GM23338 (cell line): Measurements from ENCODE around the gene FGFBP1. TPM values are rescaled to one million over a fixed set of nuclear protein-coding genes. Genes with fewer than 3 reads are reported as not detected.

ENCODE experiments used
- ATAC-seq: fragments of 200-7000 bp; cut with Tn5 transposase; 3 replicates; pipeline ENCODE4 v1.9.1; 2020
- DNase-seq: peaks from one replicate; pipeline ENCODE4 v3.0.0-alpha.2; 2015; ENCODE audit warnings: low spot score
- H2AFZ ChIP-seq: fragments of 200-600 bp; sonication (generic); 2 replicates; pipeline ENCODE4 v1.8.0; 2016; ENCODE audit warnings: antibody characterized with exemption, mild to moderate bottlenecking, moderate library complexity
- H3F3A ChIP-seq: fragments of 200-600 bp; sonication (generic); replicated peaks from 2 replicates; pipeline ENCODE4 v1.8.0; 2017; ENCODE audit warnings: antibody characterized with exemption, mixed run types, low read depth
- H3K27ac ChIP-seq: fragments of 200-600 bp; sonication (generic); 2 replicates; pipeline ENCODE4 v1.6.1; 2016; ENCODE audit warnings: low read depth
- H3K27me3 ChIP-seq: fragments of 200-600 bp; sonication (generic); 2 replicates; pipeline ENCODE4 v1.8.0; 2016; ENCODE audit warnings: mild to moderate bottlenecking, mixed run types, moderate library complexity; ENCODE audit not compliant: insufficient read depth
- H3K36me3 ChIP-seq: fragments of 200-600 bp; sonication (generic); 2 replicates; pipeline ENCODE4 v1.8.0; 2016; ENCODE audit warnings: mild to moderate bottlenecking; ENCODE audit not compliant: insufficient read depth
- H3K4me1 ChIP-seq: fragments of 200-600 bp; sonication (generic); 2 replicates; pipeline ENCODE4 v1.8.0; 2016; ENCODE audit warnings: mild to moderate bottlenecking, moderate library complexity; ENCODE audit not compliant: insufficient read depth
- H3K4me2 ChIP-seq: fragments of 200-600 bp; sonication (generic); 2 replicates; pipeline ENCODE4 v1.7.1; 2017; ENCODE audit warnings: mixed run types
- H3K4me3 ChIP-seq: fragments of 200-600 bp; sonication (generic); 2 replicates; pipeline ENCODE4 v1.6.1; 2016; ENCODE audit warnings: mixed run types
- H3K79me2 ChIP-seq: fragments of 200-600 bp; sonication (generic); replicated peaks from 2 replicates; pipeline ENCODE4 v1.8.0; 2017; ENCODE audit warnings: mild to moderate bottlenecking; ENCODE audit not compliant: insufficient read depth
- H3K9me2 ChIP-seq: fragments of 200-600 bp; sonication (generic); 2 replicates; pipeline ENCODE4 v1.8.0; 2017; ENCODE audit not compliant: insufficient read depth
- H4K20me1 ChIP-seq: fragments of 200-600 bp; sonication (generic); replicated peaks from 2 replicates; pipeline ENCODE4 v1.8.0; 2017; ENCODE audit warnings: mild to moderate bottlenecking; ENCODE audit not compliant: insufficient read depth
- H3K27ac Mint-ChIP-seq: 2 replicates; pipeline ENCODE4 v1.8.0; 2020; ENCODE audit warnings: inconsistent platforms, mild to moderate bottlenecking, moderate library complexity, mixed read lengths
- H3K27me3 Mint-ChIP-seq: 3 replicates; pipeline ENCODE4 v1.8.0; 2022; ENCODE audit warnings: low read depth, mild to moderate bottlenecking, moderate library complexity, mixed read lengths, inconsistent platforms; ENCODE audit not compliant: insufficient read depth, poor library complexity
- H3K36me3 Mint-ChIP-seq: 3 replicates; pipeline ENCODE4 v1.8.0; 2021; ENCODE audit warnings: low read depth, mild to moderate bottlenecking, inconsistent platforms, moderate library complexity, mixed read lengths
- H3K4me1 Mint-ChIP-seq: 3 replicates; pipeline ENCODE4 v1.8.0; 2020; ENCODE audit warnings: mild to moderate bottlenecking, inconsistent platforms, mixed read lengths
- H3K4me3 Mint-ChIP-seq: 3 replicates; pipeline ENCODE4 v1.8.0; 2021; ENCODE audit warnings: moderate library complexity, mild to moderate bottlenecking, inconsistent platforms, mixed read lengths
- H3K9me3 Mint-ChIP-seq: 3 replicates; pipeline ENCODE4 v1.8.0; 2020; ENCODE audit warnings: moderate library complexity, mild to moderate bottlenecking, inconsistent platforms, mixed read lengths
- CREB1 ChIP-seq: fragments of 250-450 bp; sonication (Bioruptor Pico); IDR thresholded peaks from 2 replicates; pipeline ENCODE4 v1.5.0; 2020; ENCODE audit warnings: low read depth, mild to moderate bottlenecking, moderate library complexity
- ETS1 ChIP-seq: IDR thresholded peaks from 2 replicates; pipeline ENCODE4 v1.6.1; 2016; ENCODE audit warnings: antibody characterized with exemption
- EZH2 ChIP-seq: fragments of 200-600 bp; sonication (generic); IDR thresholded peaks from one replicate; pipeline ENCODE4 v1.8.0; 2017; ENCODE audit warnings: antibody characterized with exemption, mild to moderate bottlenecking, low read depth; ENCODE audit not compliant: unreplicated experiment
- EZH2phosphoT487 ChIP-seq: fragments of 200-600 bp; sonication (generic); IDR thresholded peaks from one replicate; pipeline ENCODE4 v1.8.1; 2018; ENCODE audit warnings: antibody characterized with exemption; ENCODE audit not compliant: unreplicated experiment
- JUNB ChIP-seq: IDR thresholded peaks from one replicate; pipeline ENCODE4 v1.6.1; 2016; ENCODE audit warnings: antibody characterized with exemption; ENCODE audit not compliant: unreplicated experiment
- NANOG ChIP-seq: IDR thresholded peaks from 2 replicates; pipeline ENCODE4 v1.6.1; 2016; ENCODE audit warnings: antibody characterized with exemption, borderline replicate concordance
- POLR2AphosphoS5 ChIP-seq: IDR thresholded peaks from 2 replicates; pipeline ENCODE4 v1.6.1; 2016; ENCODE audit warnings: antibody characterized with exemption, low read depth
- STAT1 ChIP-seq: IDR thresholded peaks from one replicate; pipeline ENCODE4 v1.6.1; 2016; ENCODE audit warnings: antibody characterized with exemption; ENCODE audit not compliant: unreplicated experiment
- ZNF114 ChIP-seq: fragments of 250-450 bp; sonication (Bioruptor Pico); IDR thresholded peaks from 2 replicates; pipeline ENCODE4 v1.5.0; 2020; ENCODE audit warnings: mild to moderate bottlenecking, moderate library complexity
- ZNF331 ChIP-seq: fragments of 250-450 bp; sonication (Bioruptor Pico); IDR thresholded peaks from 2 replicates; pipeline ENCODE4 v1.5.0; 2020; ENCODE audit warnings: low read depth, mild to moderate bottlenecking, moderate library complexity
- ZNF462 ChIP-seq: fragments of 250-450 bp; sonication (Bioruptor Pico); IDR thresholded peaks from 2 replicates; pipeline ENCODE4 v1.5.0; 2020; ENCODE audit warnings: mild to moderate bottlenecking, moderate library complexity
- polyA plus RNA-seq: library from polyadenylated mRNA; unstranded; fragments of >200 nt; fragmentation: Nextera tagmentation; extraction: Ambion mirVana; gene quantifications from 2 replicates; pipeline ENCODE4 v1.2.1, GENCODE V29; 2016
- total RNA-seq: library from RNA; depleted of rRNA; stranded (reverse); fragments of >200 nt; shearing (Covaris generic); gene quantifications from 2 replicates; pipeline ENCODE4 v1.2.3, GENCODE V29; 2014
- TF ChIP-seq, protein P1 (sequence below), 2 experiments: fragments of 200-600 bp in 1 of 2; sonication (generic) in 1 of 2; conservative IDR thresholded peaks; 2 replicates each; pipeline versions ENCODE4 v1.5.1 to v1.6.1; 2016 to 2017; ENCODE audit warnings: antibody characterized with exemption in 2 of 2, low read depth in 2 of 2, mild to moderate bottlenecking in 2 of 2, moderate library complexity in 1 of 2
- TF ChIP-seq, protein P2 (sequence below): IDR thresholded peaks from one replicate; pipeline ENCODE4 v1.6.1; 2018; ENCODE audit warnings: antibody characterized with exemption; ENCODE audit not compliant: unreplicated experiment

Gene FGFBP1
- total and polyA plus RNA-seq, 2 experiments from 2014 or later, result 0.15 TPM; not detected in 1

- no peak for TF ChIP-seq ETS1
- no peak for TF ChIP-seq ZNF462 (CRISPR knock-in tag)
- no peak for TF ChIP-seq POLR2AphosphoS5
- TF ChIP-seq, protein P1, sequence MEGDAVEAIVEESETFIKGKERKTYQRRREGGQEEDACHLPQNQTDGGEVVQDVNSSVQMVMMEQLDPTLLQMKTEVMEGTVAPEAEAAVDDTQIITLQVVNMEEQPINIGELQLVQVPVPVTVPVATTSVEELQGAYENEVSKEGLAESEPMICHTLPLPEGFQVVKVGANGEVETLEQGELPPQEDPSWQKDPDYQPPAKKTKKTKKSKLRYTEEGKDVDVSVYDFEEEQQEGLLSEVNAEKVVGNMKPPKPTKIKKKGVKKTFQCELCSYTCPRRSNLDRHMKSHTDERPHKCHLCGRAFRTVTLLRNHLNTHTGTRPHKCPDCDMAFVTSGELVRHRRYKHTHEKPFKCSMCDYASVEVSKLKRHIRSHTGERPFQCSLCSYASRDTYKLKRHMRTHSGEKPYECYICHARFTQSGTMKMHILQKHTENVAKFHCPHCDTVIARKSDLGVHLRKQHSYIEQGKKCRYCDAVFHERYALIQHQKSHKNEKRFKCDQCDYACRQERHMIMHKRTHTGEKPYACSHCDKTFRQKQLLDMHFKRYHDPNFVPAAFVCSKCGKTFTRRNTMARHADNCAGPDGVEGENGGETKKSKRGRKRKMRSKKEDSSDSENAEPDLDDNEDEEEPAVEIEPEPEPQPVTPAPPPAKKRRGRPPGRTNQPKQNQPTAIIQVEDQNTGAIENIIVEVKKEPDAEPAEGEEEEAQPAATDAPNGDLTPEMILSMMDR (conservative IDR thresholded peaks at IDR 0.05; ENCODE audit: low read depth in 2 of 2), result no peak
- TF ChIP-seq EZH2phosphoT487, result no peak
- no peak for TF ChIP-seq CREB1 (CRISPR knock-in tag)
- TF ChIP-seq ZNF114, result no peak
- no peak for TF ChIP-seq NANOG
- TF ChIP-seq, protein P2, sequence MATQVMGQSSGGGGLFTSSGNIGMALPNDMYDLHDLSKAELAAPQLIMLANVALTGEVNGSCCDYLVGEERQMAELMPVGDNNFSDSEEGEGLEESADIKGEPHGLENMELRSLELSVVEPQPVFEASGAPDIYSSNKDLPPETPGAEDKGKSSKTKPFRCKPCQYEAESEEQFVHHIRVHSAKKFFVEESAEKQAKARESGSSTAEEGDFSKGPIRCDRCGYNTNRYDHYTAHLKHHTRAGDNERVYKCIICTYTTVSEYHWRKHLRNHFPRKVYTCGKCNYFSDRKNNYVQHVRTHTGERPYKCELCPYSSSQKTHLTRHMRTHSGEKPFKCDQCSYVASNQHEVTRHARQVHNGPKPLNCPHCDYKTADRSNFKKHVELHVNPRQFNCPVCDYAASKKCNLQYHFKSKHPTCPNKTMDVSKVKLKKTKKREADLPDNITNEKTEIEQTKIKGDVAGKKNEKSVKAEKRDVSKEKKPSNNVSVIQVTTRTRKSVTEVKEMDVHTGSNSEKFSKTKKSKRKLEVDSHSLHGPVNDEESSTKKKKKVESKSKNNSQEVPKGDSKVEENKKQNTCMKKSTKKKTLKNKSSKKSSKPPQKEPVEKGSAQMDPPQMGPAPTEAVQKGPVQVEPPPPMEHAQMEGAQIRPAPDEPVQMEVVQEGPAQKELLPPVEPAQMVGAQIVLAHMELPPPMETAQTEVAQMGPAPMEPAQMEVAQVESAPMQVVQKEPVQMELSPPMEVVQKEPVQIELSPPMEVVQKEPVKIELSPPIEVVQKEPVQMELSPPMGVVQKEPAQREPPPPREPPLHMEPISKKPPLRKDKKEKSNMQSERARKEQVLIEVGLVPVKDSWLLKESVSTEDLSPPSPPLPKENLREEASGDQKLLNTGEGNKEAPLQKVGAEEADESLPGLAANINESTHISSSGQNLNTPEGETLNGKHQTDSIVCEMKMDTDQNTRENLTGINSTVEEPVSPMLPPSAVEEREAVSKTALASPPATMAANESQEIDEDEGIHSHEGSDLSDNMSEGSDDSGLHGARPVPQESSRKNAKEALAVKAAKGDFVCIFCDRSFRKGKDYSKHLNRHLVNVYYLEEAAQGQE, result no peak
- no peak for TF ChIP-seq JUNB
- no peak for TF ChIP-seq EZH2
- TF ChIP-seq STAT1, result no peak
- no peak for TF ChIP-seq ZNF331
- Histone ChIP-seq H4K20me1 (no peaks in the 10 kb centered on the region), H3K36me3 (no peaks in the 10 kb centered on the region), H3K27ac (no peak overlapping the region), H2AFZ (no peak overlapping the region), H3K9me2 (peaks cover 4% of the 10 kb centered on the region; the same call in 1 of the 2 replicates), H3F3A (0 out of 2 replicates have a peak, but pooled peaks cover 3% of the 10 kb centered on the region), H3K79me2 (no peaks in the 10 kb centered on the region), H3K27me3 (no peaks in the 10 kb centered on the region), H3K4me1 (peaks cover 6% of the 10 kb centered on the region), H3K4me3 (no peak overlapping the region), H3K4me2 (no peak overlapping the region)
- Mint-ChIP-seq H3K27me3 (peaks cover 7% of the 10 kb centered on the region), H3K9me3 (peaks cover 6% of the 10 kb centered on the region; the same call in 2 of the 3 replicates), H3K36me3 (no peaks in the 10 kb centered on the region), H3K4me1 (no peaks in the 10 kb centered on the region), H3K27ac (no peak overlapping the region), H3K4me3 (no peak overlapping the region)
- DNase-seq (no peak), ATAC-seq (no peak)
Observed at GRCh38 chr4:15910155-15910940, 28.2 kb downstream of the FGFBP1 start.
